ENCODE measurements around the gene CEBPZOS. TPM values are rescaled to one million over a fixed set of nuclear protein-coding genes. Genes with fewer than 3 reads are reported as not detected.

The CEBPZOS gene
- total RNA-seq, 2 experiments from 2014 or later, result 23.4 to 24.6 TPM

DNA sequence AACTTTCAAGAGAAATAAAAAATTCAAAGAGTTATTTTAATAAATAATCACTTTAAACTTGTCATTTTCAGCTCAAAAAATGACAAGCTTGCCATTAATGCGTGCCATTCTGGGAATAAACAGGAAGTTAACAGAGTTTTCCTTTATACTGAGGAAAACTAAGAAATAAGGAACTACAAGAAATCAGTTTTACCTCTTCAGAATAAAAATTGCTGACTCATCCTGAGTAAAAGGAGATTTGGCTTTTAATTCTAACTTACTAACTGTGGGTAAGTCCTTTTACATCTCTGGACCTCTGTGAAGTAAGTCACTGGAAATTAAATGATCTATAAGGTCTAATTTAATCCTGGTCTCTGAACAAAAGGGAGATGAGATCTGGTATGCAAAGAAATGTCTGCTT is 19.0 kb downstream of the CEBPZOS start:
- Mint-ChIP-seq H3K9me3 (peaks cover 2% of the 10 kb centered on the region), H3K27ac (no peak overlapping the region), H3K4me3 (no peak overlapping the region), H3K27me3 (no peaks in the 10 kb centered on the region), H3K36me3 (ENCODE audit: low read depth) (peaks cover 87% of the 10 kb centered on the region), H3K4me1 (ENCODE audit: low read depth) (no peaks in the 10 kb centered on the region)
- CTCF ChIA-PET, result no interaction called here
- POLR2A ChIA-PET, result interaction anchor here (1.2 to 2.4 kb wide), 2 partner anchors 16 to 17 kb away, joined by 5 to 10 read pairs; partner anchors contain the start of genes CEBPZ, CEBPZOS and NDUFAF7
- no peaks in the 10 kb centered on the region for H3K4me1 ChIP-seq (ENCODE audit: insufficient read depth, low read length)
- no peak overlapping the region for H3K27ac ChIP-seq (ENCODE audit: low read depth in 1 of 2, low read length in 2 of 2)
- H3K9me3 ChIP-seq (ENCODE audit: control insufficient read depth in 1 of 2, insufficient read depth in 1 of 2, low read length in 2 of 2), result peaks cover 0 to 4% of the 10 kb centered on the region in 2 experiments
- DNase-seq (no peak), ATAC-seq (ENCODE audit: poor library complexity) (no peak)
- peaks cover 84% of the 10 kb centered on the region for H3K36me3 ChIP-seq (ENCODE audit: insufficient read depth, low read length)
- no peaks in the 10 kb centered on the region for H3K27me3 ChIP-seq (ENCODE audit: control insufficient read depth in 1 of 2, insufficient read depth in 2 of 2, low read length in 2 of 2)
- no peak for TF ChIP-seq CTCF (IDR thresholded peaks at IDR 0.05)
- no peak overlapping the region for H3K4me3 ChIP-seq (ENCODE audit: low read length)
- intact Hi-C loops (cut with DNase I, micrococcal nuclease), result no loop called here

DNA sequence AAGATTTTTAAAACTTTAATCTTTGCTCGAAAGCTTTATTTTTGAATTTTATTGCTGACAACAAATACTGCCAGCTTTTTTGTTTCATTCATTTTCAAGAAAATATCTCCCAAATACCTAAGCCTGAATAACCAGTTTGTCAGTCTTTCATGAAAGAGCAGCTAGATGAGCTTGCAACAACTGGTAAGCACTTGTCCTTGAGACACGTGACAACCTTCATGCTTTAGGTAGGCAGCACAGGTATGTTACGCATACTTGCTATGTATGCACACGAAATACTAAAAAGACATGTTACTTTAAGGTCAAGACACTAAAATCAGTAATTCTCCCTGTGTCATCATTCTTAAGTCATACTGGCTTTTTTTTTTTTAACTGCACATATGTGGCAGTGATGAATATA is 22.8 kb downstream of the CEBPZOS start:
- CTCF ChIA-PET, result no interaction called here
- Histone ChIP-seq H3K27me3 (ENCODE audit: control insufficient read depth in 1 of 2, insufficient read depth in 2 of 2, low read length in 2 of 2) (no peaks in the 10 kb centered on the region), H3K27ac (ENCODE audit: low read depth in 1 of 2, low read length in 2 of 2) (no peak overlapping the region), H3K4me3 (ENCODE audit: low read length) (no peak overlapping the region), H3K9me3 (ENCODE audit: control insufficient read depth in 1 of 2, insufficient read depth in 1 of 2, low read length in 2 of 2) (no peaks in the 10 kb centered on the region), H3K36me3 (ENCODE audit: insufficient read depth, low read length) (peaks cover 78% of the 10 kb centered on the region), H3K4me1 (ENCODE audit: insufficient read depth, low read length) (no peaks in the 10 kb centered on the region)
- Mint-ChIP-seq H3K9me3 (no peaks in the 10 kb centered on the region), H3K4me1 (ENCODE audit: low read depth) (peaks cover 19% of the 10 kb centered on the region), H3K4me3 (no peak overlapping the region), H3K27ac (no peak overlapping the region), H3K27me3 (no peaks in the 10 kb centered on the region), H3K36me3 (ENCODE audit: low read depth) (peaks cover 86% of the 10 kb centered on the region)
- ATAC-seq (ENCODE audit: poor library complexity), result no peak
- no peak for TF ChIP-seq CTCF (IDR thresholded peaks at IDR 0.05)
- intact Hi-C loops (cut with DNase I, micrococcal nuclease), result no loop called here
- POLR2A ChIA-PET, result interaction anchor here (0.8 kb wide), 1 partner anchor 45 kb away, joined by 3 read pairs; no protein-coding TSS in a partner anchor
- no peak for DNase-seq

- Histone ChIP-seq H3K27me3 (ENCODE audit: control insufficient read depth in 1 of 2, insufficient read depth in 2 of 2, low read length in 2 of 2) (no peaks in the 10 kb centered on the region), H3K27ac (ENCODE audit: low read depth in 1 of 2, low read length in 2 of 2) (no peak overlapping the region), H3K4me3 (ENCODE audit: low read length) (no peak overlapping the region), H3K9me3 (ENCODE audit: control insufficient read depth in 1 of 2, insufficient read depth in 1 of 2, low read length in 2 of 2) (no peaks in the 10 kb centered on the region), H3K36me3 (ENCODE audit: insufficient read depth, low read length) (peaks cover 71% of the 10 kb centered on the region), H3K4me1 (ENCODE audit: insufficient read depth, low read length) (peaks cover 4% of the 10 kb centered on the region)
- DNase-seq, result no peak
- ChIA-PET POLR2A (interaction anchor here (1.7 kb wide), 1 partner anchor 9 kb away, joined by 12 read pairs; the partner anchor contains the start of genes CEBPZ and NDUFAF7), CTCF (no interaction called here)
- H3K27ac Mint-ChIP-seq, result peak overlapping the region; percentile 54
- H3K9me3 Mint-ChIP-seq, result no peaks in the 10 kb centered on the region
- no peaks in the 10 kb centered on the region for H3K27me3 Mint-ChIP-seq
- no peak overlapping the region for H3K4me3 Mint-ChIP-seq
- peaks cover 55% of the 10 kb centered on the region for H3K4me1 Mint-ChIP-seq (ENCODE audit: low read depth)
- TF ChIP-seq CTCF (IDR thresholded peaks at IDR 0.05), result no peak
- intact Hi-C loops (cut with DNase I, micrococcal nuclease), result no loop called here
- ATAC-seq (ENCODE audit: poor library complexity), result no peak
- H3K36me3 Mint-ChIP-seq (ENCODE audit: low read depth), result peaks cover 90% of the 10 kb centered on the region
These were observed 26.8 kb downstream of the CEBPZOS start for GRCh38 chr2:37223131-37223530.

All from CD4-positive, alpha-beta T cell (primary cell).